HG03571 (cell line): ENCODE measurements around the gene MRTFA.
"Not testable (repeated sequence)": the region's sequence is repeated elsewhere in the genome, so short reads cannot be mapped to it uniquely, and the experiment has no call there.

Source experiments
- ATAC-seq: cut with Tn5 transposase; IDR thresholded peaks from one replicate; pipeline ENCODE4 v1.9.1; 2021; ENCODE audit not compliant: unreplicated experiment

Gene MRTFA

DNA sequence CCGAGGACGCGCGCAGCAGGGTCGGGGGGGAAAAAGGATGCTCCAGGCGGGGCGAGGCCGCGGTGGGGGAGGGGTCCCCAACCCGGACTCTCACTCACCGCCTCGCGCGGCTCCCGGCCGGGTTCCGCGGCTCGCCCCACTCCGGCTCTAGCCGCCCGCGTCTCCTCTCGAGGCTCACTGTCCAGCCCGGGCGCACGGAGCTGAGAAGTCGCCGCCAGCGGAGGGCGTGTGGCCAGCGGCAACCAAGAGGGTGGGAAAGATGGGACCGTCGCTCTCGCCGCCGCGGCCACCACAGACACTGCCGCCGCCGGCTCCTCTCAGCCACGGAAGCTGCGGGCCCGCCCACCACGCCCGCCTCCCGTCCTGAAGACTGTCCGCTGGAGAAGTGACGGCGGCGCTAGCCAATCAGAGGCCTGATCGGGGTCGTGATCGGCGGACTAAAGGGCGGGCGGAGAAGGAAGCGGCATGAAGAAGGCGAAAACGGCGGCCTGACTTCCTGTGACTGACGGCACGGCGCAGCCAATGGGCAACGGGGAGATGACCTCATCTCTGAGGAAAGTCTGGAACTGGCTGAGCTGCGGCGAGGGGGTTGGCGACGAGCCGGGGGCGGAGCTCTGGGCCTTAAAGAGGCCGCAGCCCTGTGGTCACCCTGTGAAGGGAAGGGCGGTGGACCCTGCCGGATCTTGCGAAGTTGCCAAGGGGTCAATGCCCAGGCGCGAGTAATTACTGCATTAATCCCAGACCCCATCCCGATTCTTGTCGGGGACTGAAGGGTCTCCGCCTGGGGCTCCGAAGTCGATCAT is at the start of gene MRTFA:
Gene MRTFA (minus strand): TSS at position 340 of the 803 bp plus-strand sequence.
- peak; percentile 90 for ATAC-seq

DNA sequence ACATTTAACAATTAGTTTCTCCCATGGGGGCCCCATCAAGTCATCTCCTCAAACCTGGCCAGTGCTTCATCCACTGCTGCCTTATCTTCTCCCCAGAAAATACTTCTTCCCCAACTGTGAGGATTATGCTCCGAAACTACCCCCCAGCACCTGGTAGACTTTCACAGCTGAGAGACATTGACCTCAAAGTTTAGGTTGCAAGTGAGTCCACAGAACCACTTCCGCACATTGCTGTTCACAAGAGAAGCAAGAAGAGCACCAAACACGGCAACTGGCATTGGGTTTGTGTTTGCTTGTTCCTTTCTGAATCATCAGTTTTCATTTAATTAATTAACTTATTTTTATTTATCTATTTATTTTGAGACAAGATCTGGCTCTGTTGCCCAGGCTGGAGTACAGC is 48.9 kb upstream of the MRTFA start:
- no peak for ATAC-seq

DNA sequence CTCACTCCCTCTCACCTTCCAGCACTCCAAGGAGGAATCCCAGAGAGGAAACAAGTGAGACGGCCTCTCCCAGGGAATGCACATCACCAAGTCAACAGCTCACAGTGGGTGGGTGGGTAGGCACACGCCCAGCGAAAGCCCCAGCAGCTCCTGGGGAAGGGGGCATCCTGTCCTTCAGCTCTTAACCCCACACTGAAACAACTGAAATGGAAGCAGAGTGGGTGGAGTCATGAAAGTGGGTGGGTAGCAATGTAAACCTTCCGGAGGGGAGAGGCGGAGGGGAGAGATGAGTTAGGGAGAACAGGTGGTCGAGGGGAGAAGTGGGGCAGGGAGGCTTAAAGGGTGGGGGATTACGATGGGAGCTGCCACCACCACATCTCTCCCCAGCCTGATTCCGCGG is 48.2 kb upstream of the MRTFA start:
- no peak for ATAC-seq

DNA sequence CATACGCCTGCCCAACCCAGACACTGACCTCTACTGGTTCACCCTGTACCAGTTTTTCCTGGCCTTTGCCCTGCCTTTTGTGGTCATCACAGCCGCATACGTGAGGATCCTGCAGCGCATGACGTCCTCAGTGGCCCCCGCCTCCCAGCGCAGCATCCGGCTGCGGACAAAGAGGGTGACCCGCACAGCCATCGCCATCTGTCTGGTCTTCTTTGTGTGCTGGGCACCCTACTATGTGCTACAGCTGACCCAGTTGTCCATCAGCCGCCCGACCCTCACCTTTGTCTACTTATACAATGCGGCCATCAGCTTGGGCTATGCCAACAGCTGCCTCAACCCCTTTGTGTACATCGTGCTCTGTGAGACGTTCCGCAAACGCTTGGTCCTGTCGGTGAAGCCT is 44.9 kb upstream of the MRTFA start:
- ATAC-seq: no peak

DNA sequence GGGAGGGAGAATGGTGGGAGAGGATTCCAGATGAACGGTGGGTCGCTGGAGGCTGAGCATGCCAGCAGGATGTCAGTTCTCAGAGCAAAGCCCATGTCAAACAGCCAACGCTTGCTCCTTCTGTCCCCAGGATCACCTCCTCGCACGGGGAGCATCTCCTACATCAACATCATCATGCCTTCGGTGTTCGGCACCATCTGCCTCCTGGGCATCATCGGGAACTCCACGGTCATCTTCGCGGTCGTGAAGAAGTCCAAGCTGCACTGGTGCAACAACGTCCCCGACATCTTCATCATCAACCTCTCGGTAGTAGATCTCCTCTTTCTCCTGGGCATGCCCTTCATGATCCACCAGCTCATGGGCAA is 44.3 kb upstream of the MRTFA start:
- ATAC-seq: no peak

DNA sequence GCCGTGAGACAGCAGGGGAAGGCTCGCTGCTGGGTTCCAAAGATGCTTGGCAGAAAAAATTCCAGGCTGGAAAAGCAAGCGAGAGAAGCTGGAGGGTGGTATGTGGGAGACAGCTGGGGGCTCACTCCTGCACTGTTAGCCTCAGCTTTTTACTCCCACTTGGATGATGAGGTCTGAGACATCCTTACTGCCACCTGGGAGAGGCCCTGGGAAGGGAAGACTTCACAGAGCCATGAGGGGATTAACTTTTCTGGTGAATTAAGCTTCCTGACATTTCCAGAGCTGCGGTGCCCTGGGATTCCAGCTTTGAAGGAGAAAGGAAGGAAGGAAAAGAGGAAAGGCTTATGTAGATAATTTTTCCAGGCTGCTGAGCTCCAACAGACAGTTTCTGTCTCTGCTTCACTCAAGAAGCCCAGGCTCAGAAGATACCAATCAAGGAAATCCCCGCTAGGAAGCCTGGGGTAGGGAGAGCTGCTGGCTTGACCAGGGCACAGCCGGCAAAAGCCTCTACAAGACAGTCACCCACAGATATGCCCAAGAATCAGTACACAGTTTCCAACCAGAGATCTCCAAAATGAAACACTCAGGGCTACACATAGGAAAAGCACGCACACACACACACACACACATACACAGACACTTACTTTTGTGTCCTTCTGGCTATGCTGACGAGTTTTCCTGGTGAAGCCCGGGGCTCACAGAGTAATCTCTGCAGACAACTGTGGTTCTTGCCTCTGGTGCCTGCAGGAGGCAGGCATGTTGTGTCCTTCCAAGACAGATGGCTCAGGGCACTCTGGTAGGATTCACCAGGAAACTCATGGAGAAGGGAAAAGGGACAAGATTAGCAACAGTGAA is 43.7 kb upstream of the MRTFA start:
- no peak for ATAC-seq

DNA sequence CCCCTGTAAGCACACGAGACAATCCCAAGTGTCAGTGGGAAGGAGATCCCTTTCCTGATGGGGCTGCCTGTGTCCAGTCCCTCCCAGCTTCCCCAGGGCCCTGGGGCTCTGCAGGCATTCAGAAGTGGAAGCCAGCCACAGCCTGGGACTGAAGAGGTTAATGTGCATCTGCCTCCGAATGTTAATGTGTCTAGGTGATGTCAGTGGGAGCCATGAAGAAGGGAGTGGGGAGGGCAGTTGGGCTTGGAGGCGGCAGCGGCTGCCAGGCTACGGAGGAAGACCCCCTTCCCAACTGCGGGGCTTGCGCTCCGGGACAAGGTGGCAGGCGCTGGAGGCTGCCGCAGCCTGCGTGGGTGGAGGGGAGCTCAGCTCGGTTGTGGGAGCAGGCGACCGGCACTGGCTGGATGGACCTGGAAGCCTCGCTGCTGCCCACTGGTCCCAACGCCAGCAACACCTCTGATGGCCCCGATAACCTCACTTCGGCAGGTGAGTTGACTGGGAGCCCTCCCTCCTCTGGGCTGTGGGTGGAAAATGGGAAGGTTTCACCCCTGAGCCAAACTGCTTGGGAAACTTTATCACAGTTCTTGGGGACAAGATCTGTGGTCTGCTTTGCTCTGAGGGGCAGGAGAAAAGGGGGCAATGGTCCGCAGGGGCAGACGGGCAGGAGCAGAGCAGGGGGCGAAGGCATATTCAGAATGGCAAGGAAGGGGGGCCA is 42.9 kb upstream of the MRTFA start, which contains the start of gene MCHR1:
Gene MCHR1 (plus strand): TSS at position 236 of the 715 bp plus-strand sequence. CDS start 169 bp downstream, at position 405.
- no peak for ATAC-seq

DNA sequence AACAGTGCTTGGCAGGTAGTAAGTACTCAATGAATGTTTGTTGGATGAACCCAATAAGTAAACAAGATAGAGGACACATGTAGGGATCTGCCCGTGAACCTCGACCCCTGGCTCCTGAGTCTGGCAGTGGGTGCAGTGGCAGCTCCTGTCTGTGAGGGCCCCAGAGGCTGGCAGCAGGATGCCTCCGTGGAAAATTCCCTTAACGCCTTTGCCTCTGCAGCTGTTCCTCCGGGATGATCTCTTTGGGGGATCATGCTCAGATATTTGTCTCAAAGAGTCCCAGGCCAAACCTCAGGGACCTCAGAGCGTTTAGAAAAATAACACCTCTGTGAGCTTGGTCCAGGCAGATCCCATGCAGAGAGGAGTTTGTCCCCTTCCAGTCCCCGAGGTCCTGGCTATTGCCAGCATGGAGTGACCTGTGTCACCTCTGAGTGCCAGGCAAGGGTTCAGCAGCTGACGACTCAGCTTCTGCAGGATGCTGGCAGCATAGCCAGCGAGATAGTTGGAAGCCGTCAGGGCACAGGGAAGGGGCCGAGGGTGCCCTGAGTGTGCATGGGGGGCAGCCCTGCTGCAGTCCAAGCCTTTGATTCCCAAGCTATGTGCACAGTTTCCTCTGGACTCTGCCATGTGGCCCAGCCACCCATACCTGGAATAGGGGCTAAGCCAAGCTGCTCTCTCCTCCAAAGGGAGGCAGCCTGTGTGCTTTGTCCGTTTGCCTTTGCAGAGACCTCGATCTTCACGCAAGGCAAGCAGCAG is 42.2 kb upstream of the MRTFA start:
- ATAC-seq: no peak

DNA sequence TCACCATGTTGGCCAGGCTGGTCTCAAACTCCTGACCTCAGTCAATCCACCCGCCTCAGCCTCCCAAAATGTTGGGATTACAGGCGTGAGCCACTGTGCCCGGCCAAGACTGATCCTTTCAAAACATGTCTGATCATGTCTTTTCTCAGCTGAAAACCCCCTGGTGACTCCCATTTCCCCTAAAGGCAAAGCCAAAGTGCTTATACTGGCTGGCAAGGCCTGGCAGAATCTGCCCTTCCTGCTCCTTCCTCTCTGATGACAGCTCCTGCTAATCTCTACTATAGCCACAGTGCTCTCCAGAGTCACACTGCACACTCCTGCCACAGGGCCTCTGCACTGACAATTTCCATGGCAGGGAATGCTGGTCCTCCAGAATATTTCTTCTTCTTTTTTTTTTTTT is 40.1 kb upstream of the MRTFA start:
- ATAC-seq: no peak

DNA sequence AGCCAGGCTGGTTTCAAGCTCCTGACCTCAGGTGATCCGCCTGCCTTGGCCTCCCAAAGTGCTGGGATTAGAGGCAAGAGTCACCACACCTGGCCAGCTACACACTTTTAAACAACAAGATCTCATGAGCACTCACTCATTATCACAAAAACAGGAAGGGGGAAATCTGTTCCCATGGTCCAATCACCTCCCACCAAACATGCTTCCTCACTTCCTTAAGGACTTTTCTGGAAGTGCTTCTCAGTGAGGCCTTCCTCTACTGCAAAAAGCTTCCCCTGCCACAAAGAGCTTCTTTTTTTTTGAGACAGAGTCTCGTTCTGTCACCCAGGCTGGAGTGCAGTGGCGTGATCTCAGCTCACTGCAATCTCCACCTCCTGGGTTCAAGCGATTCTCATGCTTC is 39.6 kb upstream of the MRTFA start:
- not testable (repeated sequence) for ATAC-seq

DNA sequence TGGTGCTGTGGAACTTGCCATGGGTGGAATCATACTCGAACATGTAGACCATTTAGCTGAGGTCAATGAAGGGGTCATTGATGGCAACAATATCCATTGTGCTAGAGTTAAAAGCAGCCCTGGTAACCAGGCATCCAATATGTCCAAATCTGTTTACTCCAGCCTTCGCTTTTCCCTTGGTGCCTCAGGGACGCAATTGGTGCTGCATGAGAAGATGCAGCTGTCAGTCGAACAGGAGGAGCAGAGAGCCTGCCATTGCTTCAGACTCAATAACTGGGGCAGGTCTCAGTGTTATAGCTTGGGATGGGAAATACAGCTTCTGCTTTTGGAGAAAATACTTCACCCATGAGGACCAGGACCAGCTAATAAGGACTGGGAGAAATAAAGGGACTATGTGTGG is 37.8 kb upstream of the MRTFA start:
- no peak for ATAC-seq

DNA sequence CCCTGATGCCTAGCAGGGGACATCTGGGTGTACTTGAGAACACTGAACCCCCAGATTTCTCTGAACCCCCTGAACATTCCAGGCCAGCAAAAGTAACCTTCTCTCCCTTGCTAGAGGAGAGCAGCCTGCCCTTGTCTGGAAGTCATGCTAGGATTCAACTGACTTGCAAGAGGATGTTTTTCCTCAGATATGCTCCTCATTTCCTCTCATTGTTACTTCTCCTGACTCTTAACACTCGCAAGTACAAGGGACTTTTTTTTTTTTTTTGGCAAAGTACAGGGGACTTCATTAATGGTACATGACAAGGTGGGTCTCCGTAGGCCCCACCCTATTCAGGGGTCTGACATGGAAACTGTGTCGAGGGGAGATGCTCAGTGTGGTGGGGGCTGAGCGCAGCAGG is 36.5 kb upstream of the MRTFA start:
- ATAC-seq: no peak

DNA sequence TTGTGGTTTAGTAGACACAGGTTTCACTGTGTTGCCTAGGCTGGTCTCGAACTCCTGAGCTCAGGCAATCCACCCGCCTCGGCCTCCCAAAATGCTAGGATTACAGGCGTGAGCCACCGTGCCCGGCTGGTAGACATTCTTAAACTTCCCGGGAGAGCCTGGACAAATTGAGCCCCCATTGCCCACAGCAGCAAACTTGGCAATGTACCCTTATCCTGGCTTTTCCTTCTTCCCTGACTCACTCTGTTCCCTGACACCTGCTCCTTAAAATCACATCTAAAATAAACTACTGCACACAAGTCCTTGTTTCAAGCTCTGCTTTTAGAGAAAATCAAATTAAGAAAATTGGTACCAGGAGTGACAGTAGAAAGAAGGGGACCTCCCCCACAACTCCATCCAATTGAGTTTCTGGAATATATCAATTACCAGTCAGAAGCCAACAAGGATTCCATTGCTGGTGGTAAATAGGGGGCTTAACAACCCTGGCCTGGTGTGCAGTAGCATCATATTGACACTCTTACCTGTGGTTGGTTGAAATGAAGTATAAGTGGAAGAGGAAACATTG is 35.4 kb upstream of the MRTFA start:
- no peak for ATAC-seq

DNA sequence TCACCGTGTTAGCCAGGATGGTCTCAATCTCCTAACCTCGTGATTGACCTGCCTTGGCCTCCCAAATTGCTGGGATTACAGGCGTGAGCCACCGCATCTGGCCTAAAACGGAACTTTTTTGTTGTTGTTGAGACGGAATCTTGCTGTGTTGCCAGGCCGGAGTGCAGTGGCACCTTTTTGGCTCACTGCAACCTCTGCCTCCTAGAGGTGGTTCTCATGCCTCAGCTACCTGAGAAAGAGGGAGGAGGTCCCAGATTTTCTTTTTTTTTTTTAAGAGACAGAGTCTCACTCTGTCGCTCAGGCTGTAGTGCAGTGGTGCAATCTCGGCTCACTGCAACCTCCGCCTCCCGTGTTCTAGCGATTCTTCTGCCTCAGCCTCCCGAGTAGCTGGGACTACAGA is 34.9 kb upstream of the MRTFA start:
- ATAC-seq: no peak

DNA sequence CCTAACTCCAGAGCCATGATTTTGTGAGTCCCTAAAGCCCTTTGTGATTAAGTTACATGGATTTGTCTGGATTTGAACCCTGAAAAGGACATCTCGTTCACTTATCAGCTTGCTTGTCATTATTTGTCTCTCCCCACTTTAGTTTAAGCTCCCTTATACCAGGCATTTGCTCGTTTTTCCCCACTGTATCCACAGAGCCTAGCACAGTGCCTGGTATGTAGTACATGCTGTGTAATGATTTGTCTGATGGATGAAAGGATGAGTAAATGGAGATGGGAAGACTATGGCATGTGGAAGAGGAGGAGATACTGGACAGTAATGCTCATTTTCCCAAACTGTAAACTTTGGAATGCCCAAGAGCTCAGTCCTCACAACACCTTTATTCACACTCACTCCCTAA is 33.5 kb upstream of the MRTFA start:
- ATAC-seq: no peak

DNA sequence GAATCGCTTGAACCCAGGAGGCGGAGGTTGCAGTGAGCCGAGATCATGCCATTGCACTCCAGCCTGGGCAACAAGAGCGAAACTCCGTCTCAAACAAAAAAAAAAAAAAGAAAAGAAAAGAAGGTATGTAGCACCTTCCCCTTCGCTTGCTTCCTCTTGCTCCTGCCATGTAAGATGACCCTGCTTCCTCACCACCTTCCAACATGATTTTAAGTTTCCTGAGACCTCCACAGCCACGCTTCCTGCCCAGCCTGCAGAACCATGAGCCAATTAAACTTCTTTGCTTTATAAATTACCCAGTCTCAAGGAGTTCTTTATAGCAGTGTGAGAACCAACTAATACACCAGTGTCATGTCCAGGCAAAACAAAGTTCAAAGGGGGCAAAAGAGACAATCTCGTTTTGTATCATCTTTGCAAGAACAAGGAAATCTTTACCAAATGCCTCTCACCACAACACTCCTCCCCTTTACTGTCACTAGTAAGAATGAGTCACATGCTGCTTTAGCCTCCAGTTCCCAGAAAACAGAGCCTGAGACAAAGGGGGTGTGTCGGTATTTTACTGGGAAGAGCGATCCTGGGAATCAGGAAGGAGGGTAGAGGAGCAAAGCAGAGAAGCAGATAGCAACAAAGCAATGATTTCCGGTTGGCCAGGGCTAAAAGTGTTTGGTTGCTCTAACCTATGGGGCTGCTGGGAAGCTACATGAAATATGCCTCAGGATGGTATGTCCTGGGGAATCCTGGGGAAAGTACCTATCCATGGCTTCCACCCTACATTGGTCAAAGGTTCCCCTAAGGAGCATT is 32.3 kb upstream of the MRTFA start:
- no peak for ATAC-seq

DNA sequence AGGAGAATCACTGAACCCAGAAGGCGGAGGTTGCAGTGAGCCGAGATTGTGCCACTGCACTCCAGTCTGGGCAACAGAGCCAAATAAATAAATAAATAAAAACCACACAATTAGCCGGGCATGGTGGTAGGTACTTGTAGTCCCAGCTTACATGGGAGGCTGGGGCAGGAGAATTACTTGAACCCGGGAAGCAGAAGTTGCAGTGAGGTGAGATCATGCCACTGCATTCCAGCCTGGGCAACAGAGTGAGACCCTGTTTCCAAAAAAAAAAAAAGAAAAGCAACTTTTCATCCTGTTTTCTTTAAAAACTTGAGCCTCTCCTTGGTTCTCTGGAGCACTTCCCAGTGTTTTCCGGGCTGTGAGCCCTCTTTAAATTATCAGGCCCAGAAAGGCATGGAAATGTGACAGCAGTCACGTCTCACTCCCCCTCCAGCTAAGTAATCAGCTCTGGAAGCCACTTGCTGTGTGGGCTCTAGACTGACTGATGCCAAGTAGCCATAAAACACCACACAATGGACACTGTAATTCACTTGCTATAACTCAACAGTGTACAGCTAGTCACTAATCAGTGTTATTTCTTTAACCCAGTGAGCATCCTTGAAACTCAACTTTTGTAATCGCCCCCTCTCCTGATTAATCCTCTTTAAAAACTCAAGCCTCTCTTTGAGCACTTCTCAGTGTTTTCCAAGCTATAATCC is 29.8 kb upstream of the MRTFA start:
- ATAC-seq: no peak

DNA sequence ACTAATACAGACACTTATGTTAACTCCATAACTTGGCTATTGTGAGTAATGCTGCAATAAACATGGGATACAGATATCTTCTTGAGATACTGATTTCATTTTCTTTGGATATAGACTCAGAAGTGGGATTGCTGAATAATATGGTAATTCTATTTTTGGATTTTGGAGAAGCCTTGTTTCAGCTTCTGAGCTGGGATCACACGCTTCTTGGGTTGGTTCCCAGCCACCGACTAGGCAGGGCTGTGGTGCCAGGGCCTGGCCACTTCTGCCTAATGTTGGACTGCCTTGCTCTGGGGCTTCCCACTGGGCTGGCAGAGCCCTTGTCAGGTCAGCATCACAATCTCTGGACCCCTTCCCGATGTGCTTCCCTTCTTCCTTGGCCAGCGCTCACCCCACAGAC is 28.8 kb upstream of the MRTFA start:
- no peak for ATAC-seq

DNA sequence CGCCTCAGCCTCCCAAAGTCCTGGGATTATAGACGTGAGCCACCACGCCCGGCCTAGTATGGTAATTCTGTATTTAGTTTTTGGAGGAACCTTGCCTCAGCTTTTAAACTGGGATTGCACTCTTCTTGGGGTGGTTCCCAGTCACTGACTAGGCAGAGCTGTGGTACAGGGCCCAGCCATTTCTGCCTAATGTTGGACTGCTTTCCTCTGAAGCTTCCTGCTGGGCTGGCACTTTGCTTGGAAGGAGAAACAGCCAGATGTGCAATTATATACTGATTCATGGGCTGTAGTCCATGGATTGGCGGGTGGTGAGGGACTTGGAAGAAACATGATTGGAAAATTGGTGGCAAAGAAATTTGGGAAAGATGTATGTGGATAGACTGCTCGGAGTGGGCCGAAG is 25.2 kb upstream of the MRTFA start:
- no peak for ATAC-seq
